ENCODE results near the gene TMCC1.
"Not testable (repeated sequence)": the region's sequence is repeated elsewhere in the genome, so short reads cannot be mapped to it uniquely, and the experiment has no call there.

Gene TMCC1

DNA sequence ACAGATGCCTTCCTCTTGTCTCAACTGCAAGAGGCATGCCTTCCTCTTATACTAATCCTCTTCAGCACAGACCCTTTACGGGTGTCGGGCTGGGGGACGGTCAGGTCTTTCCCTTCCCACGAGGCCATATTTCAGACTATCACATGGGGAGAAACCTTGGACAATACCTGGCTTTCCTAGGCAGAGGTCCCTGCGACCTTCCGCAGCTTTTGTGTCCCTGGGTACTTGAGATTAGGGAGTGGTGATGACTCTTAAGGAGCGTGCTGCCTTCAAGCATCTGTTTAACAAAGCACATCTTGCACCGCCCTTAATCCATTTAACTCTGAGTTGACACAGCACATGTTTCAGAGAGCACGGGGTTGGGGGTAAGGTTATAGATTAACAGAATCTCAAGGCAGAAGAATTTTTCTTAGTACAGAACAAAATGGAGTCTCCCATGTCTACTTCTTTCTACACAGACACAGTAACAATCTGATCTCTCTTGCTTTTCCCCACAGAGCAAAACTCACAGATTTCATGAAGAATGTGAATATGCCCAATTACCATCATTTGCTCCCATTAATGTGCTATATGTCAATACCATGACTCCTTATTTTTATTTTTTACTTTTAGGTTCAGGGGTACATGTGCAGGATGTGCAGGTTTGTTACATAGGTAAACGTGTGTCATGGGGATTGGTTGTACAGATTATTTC lies 251.8 kb downstream of the TMCC1 start:
- not testable (repeated sequence) for DNase-seq

DNA sequence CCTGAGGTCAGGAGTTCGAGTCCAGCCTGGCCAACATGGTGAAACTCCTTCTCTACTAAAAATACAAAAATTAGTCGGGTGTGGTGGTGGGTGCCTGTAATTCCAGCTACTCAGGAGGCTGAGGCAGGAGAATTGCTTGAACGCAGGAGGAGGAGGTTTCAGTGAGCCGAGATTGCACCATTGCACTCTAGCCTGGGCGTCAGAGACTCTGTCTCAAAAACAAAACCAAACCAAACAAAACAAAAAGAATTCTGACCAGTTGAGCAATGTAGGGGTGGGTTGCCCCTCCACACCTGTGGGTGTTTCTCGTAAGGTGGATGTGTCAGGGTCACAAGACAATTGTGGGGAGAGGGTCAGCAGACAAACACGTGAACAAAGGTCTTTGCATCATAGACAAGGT lies 252.5 kb downstream of the TMCC1 start:
- DNase-seq, result not testable (repeated sequence)

DNA sequence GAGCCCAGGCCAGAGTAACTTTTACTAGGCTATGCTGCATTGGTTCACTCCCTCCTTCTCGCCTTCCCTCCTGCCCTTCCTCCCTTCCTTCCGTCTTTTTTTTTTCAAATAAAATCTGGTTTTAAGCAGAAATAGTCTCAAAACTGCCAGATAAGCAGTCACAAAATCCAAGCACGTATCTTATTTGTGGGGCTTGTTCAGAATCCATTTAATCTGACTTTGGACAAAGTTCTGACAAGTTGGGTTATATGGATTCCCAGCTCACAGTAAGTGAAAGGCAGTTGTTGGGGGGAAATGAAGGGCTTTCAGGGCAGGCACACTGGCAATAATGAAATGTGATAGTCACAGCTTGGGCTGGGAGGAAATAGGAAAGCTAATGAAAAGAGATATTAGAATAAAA lies 255.0 kb downstream of the TMCC1 start:
- DNase-seq, result no peak

DNA sequence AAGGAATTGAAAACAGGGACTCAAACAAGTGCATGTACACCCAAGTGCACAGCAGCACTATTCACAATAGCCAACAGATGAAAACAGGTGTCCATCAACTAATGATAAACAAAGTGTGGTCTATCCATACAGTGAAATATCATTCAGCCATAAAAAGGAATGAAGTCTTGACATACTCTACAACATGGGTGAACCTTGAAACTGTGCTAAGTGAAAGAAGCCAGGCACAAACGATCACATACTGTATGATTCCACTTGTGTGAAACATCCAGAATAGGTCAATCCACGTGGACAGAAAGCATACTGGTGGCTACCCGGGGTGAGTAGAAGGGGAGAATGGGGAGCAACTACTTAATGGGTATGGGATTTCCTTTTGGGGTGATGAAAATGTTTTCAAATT lies 257.4 kb downstream of the TMCC1 start:
- DNase-seq, result no peak

DNA sequence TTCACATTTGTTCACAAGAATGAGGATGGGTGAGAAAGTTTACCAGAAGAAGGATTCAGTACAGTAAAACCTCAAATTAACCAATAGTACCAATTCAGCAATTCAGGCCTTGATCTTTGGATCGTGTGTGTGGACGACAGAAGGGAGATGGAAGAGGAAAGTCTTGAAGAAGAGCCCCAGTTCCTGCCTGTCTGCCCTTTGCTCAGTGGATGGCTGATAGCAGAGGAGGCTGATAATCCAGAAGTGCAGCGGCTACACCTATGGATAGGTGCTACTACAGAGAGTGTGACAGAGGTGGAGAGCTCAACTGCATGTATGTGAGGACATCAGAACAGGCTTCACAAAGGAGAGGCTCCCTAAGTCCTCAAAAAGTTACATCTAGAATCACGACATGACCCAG lies 257.9 kb downstream of the TMCC1 start:
- DNase-seq, result no peak

DNA sequence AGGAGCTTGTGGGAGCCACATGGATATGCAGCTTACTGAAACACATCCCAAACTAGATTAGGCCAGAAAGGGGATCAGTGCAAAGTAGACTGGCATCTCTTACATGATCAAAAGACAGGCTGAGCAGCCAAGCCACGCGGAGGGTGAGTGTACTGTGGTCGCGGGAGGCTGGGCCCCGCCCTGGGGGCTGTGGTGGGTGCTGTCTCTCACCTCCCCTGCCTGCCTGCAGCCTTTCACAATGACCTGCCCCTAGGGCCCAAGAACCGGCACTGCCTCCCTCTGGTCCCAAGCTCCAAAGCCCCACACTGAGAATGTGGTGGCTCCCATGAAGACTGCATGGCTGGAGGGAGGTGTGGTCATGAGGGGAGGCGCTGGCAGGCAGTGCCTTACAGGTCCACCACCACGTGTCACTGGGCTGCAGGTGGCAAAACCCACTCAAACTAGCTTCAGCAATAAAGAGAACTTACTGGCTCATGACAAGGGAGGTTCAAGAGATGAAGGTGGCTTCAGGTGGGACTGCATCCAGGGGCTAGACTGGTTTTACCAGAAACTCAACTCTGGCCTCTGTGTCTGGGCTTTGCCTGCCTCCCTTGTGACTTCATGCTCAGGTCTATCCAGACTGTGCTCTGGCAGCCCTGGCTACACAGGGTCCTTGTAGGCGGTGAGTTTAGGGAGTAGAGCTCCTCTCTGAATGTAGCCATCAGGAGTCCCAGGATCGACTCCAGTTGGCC lies 259.6 kb downstream of the TMCC1 start:
- no peak for DNase-seq

DNA sequence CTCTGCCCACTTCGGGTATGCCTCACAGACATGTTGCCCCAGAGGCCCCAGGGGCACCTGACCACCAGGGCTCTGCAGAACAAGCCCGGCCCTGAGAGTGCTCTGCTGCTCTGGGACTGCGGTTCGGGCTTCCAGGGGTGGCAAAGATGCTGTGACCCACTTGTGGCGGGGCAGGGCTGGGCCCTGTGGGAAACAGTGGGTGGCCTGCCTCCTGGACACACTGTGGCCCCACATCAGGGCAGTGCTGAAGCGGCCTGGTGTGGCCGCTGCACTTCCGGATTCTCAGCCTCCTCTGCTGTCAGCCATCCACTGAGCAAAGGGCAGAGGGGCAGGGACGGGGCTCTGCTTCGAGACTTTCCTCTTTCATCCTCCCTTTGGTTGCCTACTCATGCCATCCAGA lies 260.5 kb downstream of the TMCC1 start:
- no peak for DNase-seq

DNA sequence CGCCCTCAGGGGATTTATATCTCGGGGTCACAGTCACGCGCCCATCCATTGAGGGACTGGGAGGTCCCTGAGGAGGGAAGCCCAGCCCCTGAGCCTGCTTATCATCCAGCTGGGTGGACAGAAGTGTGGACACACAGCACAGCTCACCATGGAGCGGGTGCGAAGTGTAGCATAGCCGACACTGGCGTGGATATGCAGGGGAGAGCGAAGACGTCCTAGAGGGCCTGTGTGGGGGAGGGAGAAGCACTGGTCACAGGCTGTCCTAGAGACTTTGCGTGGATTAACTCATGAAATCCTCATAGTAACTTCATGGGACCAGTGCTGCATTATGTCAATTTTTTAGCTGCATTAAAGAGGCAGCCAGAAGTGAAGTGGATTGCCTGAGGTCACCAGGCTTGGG lies 261.0 kb downstream of the TMCC1 start:
- DNase-seq, result no peak

DNA sequence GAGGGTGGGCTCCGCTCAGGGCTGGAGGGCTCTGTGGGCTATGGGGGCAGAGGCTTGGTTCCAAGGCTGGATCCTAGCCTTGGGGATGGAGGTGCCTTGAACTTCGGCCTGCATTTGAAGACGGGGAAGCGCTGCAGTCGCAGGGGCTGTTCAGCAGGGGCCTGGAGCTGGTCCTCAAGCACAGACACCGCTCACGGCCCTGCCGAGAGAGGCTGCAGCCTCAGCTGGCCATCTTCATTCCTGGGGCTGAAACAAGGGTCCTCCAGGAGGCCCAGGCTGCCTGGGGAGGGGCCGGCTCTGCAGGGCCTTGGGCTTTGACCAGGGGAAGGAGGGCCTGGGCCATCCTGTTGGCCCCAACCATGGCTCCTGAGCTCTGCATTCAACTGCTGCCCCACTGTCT lies 261.5 kb downstream of the TMCC1 start:
- no peak for DNase-seq

DNA sequence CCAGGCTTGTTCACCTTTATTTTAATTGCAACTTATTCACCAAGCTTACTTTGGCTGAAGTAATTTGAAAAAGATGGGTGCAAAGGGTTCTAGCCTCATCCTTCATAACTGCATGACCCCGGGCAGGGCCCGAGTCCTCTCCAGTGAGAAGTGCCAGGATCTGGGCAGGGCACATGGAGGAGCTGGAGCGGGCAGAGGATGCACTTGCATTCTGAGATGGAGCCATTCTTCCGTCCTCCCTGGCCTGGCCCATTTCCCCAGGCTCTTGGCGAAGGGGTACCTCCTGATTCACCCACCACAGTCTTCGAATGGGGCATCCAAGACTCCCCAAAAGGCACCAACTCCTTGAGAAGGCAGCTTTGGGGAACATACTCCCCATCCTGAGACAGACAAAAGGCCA lies 264.5 kb downstream of the TMCC1 start:
- DNase-seq, result no peak

DNA sequence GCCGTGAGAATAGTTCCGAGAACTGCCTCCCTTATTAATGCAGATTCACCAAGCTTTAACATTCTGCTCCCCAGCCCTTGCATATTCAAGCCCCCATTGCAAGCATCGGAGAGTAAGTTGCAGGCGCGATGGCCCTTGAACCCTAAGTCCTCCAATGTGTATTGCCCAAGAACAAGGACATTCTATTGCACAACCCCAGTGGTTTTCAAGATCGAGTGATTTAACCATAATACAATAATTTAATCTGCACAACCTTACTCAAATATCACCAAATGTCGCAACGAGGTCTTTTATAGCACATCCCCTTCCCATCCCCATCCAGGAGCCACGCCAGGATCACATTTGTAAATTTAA lies 265.4 kb downstream of the TMCC1 start:
- DNase-seq, result no peak

DNA sequence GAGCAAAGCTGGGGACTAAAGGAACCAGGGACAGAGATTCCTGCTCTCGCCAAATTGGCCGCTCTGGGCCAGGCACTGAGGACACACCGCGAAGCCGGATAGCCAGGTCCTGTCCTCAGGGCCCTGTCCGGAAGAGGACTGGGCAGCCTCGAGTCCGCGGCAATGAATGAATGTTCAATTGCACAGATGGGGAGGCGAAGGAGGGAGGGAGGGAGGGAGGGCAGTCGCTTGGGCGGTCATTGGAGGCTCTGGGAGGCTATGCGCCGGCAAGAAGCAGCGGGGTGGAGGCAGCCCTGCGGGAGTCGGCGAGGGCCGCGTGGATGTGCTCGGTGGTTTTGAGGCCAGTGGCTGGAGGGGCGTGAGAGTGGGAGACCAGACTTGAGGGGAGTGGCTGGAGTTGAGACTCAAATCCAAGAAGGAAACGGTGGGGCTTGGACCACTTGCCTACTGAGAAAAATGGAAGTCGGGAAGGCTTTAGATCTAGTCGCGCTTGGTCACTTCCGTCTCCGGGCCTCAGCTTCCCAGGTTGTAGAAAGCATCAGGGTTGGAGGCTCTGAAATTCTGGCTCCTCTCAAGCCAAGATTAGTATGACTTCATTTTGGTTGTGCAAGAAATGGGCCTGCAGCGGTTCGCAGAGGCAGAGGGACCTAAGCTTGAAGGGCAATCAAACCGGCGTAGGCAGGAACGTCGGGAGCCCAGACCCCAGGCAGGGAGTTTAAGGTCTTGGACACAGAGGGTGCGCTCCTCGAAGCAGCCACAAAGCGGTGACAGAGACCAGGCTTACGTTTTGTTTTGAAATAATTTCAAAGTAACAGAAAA lies 266.0 kb downstream of the TMCC1 start:
- DNase-seq, result peak; percentile 72

DNA sequence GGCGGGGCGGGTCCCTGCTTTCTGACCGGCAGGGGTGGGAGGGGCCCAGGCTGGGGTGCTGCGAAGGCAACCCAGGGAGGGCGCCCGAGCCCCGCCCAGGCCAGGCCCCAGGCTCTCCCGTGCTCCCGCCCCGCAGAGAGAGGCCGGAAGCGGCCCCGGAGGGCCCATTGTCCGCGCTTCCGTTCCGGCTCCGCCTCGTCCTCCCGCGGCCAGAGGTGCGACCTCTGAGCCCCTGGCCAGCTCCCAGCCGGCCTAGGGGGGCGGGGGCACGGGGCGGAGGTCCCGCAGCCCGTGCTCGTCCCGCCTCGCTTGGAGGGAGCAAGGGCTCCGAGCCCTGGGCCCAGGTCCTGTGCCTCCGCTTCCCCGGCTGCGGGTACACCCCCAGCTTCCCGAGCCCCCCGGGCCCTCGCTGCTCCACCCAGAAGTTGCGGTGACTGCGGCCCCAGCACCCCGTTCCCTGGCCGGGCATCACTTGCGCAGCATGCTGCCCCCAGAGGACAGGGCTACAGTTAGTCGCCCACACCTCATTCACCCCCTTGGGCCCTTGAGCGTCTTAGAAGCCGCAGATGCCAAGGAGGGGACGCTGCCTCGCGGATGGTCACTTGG lies 266.7 kb downstream of the TMCC1 start:
- DNase-seq, result peak; percentile 91

DNA sequence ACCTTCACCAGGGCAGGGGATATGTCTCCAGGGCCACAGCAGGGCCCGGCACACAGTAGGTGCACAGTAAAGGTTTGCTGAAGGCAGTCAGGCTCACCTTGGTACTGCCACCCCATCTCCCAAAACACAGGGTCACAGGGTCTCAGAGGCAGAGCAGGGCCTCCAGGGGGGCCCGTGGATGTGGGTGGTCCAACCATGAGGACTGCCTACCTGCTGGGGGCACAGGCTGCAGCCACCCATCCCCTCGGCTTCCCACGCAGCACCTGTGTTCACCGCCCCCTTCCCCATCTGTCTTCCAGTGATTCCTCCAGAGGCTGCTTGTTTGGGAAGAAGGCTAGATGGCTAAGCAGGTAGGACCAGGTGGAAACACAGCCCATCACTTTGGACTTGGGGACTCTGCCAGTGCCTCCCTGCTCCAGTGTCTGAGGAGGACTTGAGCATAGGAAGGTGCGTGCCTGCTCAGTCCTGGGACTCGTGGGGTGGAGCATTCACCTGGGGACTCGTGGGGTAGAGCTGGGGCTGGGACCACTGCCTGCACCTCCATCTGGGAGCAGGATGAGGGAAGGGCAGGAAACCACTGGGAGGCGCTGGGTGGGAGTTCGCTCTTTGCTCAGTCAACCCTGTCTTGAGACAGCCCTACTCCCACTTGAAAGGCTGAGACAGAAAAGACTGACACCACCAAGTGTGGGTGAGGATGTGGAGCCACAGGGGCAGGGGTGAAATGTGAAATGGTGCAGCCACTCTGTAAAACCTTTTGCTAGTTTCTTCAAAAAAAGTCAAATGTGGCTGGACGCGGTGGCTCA lies 268.2 kb downstream of the TMCC1 start:
- no peak for DNase-seq

DNA sequence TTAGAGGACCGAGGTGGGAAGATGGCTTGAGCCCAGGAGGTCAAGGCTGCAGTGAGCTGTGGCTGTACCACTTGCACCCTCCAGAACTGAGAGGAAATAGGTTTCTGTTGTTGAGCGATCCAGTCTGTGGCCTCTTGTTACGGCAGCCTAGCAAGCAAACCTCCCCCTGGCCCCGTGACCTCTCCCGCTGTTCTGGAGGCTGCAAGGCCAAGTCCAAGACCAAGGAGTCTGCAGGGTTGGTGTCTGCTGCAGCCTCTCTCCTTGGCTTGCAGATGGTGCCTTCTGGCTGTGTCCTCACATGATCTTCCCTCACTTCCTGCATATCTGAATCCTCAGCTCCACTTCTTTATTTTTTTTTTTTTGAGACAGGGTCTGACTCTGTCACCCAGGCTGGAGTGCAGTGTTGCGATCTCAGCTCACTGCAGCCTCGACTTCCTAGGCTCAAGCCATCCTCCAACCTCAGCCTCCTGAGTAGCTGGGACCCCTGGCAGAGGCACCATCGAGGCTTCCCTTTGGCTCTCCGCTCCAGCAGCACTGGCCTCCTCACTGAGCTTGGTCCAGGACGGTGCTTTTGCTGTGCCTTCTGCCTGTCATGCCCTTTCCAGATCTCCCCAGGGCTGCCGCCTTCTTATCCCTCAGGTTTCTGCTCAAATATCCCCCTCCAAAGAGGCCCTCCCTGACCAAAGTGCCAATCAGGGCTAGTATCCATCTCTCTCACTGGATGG lies 269.0 kb downstream of the TMCC1 start:
- peak; percentile 43 for DNase-seq

DNA sequence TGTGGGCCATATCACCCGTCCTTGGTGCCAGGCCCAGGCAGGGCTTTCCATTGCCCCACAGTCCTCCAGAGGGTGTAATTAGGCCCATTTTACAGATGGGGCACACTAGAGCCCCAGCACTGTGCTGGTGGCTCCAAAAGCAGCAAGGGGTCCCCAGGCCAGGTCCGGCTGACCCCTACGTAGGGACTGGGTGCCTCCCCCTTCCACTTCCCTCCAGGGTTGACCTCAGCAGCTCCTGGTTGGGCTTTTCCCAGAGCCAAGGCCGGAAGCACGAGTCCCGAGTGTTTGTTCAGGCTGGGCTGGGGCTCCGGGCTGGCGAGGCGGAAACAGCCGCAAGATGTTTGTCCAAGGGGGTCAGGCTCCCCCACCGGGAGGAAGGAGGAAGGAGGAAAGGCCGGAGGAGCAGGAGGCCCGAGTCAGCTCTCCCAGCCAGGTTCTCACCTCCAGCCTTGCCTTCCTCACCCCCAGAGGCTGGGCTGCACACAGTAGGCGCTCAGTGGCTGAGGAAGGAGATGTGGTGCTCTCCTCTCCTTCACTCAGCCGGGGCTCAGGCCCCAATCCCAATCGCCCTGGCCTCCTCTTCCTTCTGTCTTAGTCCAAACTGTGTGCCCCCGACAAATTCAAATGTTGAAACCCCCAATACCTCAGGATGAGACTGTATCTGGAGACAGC lies 269.9 kb downstream of the TMCC1 start:
- no peak for DNase-seq

DNA sequence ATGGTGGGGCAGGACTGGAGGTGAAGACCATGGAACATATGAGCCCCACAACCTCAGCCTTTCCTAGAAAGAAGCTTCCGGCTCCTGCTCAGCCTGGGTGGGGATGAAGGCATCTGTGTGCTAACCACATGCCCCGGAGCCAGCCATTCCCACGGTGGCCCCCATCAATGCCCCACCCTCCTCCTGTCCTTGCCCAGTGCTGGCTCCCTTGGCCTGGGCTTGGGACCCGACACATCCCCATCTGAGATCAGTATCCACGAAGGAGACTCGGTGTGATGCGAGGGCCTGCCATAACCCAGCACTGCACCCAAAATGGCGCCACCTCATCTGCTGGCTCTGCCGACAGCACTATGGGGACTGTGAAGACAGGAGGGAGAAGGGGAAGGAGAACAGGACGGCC lies 270.6 kb downstream of the TMCC1 start:
- no peak for DNase-seq

DNA sequence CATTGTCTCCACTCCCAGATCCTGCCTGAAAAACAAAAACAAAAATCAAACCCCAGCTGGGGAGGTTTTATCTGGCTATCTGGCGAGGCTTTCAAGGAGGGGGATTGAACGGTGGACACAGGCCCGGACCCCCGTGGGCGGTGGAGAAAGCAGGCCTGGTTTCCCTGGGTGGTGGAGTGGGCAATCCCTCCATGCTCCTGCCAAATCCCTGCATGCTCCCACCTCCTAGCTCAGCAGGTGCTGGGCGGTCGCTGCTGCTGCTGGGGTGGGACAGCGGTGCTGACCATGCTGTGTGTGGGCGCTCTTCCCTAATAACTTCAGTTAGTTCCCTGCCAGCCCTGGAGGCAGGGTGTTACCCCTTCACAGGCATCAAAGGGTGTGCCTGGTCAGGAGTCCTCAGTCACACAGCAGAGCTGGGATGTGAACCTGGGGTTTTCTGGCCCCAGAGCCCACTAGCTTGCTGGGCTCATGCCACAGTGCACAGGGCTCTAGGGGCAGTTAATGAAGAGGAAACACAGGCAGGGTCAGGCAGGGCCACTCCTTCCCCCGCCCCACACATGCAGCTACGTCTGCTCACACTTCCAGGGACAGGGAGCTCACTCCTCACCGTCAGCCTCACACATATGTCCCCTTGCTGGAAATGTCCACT lies 271.2 kb downstream of the TMCC1 start:
- DNase-seq, result no peak

DNA sequence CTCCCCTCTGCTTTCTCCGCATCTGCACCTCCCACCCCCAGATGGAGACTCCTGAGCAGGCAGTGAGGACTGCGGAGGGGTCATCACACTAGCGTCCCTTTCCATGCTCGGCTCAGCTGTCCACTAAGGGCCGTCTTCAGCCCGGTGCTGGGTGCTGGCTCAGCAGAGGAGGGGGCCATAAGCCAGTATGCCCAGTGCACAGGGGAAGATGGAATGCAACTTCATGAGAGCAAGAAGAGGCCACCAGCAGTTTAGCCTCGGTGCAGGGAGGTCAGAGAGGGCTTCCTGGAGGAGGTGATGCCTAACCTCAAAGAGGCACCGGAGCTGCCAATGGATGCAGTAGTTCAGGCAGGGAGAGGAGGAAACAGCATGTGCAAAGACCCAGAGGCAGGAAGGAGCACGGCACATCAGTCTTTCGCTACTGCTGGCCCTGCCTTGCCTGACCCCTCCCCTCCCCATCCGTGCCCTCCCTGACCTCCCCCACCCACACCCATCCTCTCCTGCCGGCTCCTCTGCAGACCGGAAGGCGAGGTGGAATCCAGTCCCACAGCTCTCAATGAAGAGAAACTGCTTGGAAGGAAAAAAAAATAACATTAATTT lies 271.8 kb downstream of the TMCC1 start:
- DNase-seq, result no peak

DNA sequence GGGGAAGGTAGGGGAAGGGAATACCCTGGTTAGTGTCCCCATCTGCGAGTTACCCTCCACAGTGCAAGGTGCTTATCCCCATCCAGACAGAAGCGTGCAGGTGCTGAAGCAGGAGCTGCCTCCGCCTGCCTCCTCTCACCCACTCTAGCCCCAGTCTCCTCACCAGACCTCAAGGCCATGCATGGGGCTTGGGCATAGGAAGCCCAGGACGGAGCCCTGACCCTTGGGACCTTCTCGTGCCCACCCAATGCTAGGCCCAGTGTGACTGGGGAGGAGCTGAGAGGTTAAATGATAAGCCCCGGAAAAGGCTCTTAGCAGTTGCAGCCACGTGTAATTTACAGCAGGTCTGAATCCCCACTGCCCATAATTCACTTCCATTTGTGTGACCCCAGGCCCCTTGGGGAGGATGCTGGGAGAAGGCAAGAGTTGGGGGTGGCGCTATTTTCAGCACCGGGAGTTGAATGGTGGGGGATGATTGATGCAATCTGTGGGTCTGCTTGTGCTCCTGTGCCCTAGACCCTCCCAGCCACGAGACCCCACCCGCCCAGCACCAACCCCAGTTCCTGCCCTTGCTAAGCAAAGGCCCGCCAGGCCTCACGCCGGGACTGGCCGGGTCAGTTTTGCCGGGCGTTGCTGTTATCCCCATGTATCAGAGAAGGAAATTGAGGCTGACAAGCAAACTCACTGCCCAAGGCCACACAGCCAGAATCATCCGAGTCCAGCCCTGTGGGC lies 272.5 kb downstream of the TMCC1 start:
- no peak for DNase-seq

All from HCEC 1CT (cell line).